Activated CD4-positive, alpha-beta memory T cell treated with anti-CD3 and anti-CD28 coated beads, Interleukin-2, amount 10 ng/mL, durations not matched to agents 7 days and 5 days (primary cell): Measurements from ENCODE around the gene SLC7A10. TPM values are rescaled to one million over a fixed set of nuclear protein-coding genes. Genes with fewer than 3 reads are reported as not detected.

Experiments used
- CTCF ChIA-PET: fragments of 350-600 bp; sonication (Branson Sonifier 250); formaldehyde crosslinking; loops from one replicate; lab custom pipeline; 2021; ENCODE audit warnings: antibody characterized with exemption, inconsistent platforms; lab: Charles Lee
- POLR2A ChIA-PET: fragments of 350-600 bp; sonication (Branson Sonifier 250); formaldehyde crosslinking; loops from one replicate; lab custom pipeline; 2021; ENCODE audit warnings: antibody characterized with exemption; lab: Charles Lee
- DNase-seq: peaks from one replicate; pipeline ENCODE4 v3.0.0-alpha.2; 2020
- H3K27ac Mint-ChIP-seq: one replicate; pipeline ENCODE4 v1.8.0; 2021; ENCODE audit warnings: mild to moderate bottlenecking, mixed read lengths
- H3K27me3 Mint-ChIP-seq: one replicate; pipeline ENCODE4 v1.8.0; 2021; ENCODE audit warnings: mixed read lengths
- H3K36me3 Mint-ChIP-seq: one replicate; pipeline ENCODE4 v1.8.0; 2021; ENCODE audit warnings: low read depth, mixed read lengths
- H3K4me1 Mint-ChIP-seq: one replicate; pipeline ENCODE4 v1.8.0; 2021; ENCODE audit warnings: mixed read lengths
- H3K4me3 Mint-ChIP-seq: one replicate; pipeline ENCODE4 v1.8.0; 2021; ENCODE audit warnings: mild to moderate bottlenecking, mixed read lengths
- H3K9me3 Mint-ChIP-seq: one replicate; pipeline ENCODE4 v1.8.0; 2021; ENCODE audit warnings: mixed read lengths
- total RNA-seq, 2 experiments: library from RNA; stranded (reverse); gene quantifications; one replicate each; pipeline ENCODE4 v1.2.3, GENCODE V29; 2021

SLC7A10 gene
- total RNA-seq, 2 experiments from 2014 or later, result not detected

DNA sequence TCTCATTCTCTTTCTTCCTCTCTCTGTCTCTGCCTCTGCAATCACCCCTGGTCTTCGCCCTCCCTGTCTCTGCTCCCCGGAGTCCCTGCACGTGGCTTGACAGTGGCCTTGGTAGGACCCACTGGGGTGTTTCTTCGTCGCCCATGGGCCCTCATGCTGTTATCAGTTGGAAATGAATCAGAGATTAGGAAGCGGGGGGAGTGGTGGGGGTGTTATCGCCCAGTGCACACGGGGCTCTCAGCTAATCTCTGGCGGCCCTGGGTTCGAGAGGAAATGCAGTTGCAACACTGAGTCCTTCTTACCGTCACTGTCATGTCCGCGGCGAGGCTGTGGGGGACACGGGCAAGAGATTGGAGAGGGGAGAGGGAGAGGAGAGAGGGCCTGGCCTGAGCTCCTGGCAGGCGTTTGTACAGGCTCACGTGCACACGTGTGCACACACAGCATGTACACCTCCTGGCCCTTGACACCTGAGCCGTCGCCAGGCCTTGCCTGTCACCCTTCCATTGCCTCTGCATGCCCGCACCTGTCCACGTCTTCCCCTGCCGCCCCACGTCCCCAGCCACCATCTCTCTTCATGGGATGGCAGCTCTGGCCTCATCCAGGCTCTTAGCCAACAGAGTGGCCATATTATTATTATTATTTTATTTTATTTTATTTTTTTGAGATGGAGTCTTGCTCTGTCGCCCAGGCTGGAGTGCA is 37.8 kb upstream of the SLC7A10 start:
- ChIA-PET CTCF (no interaction called here), POLR2A (no interaction called here)
- Mint-ChIP-seq H3K9me3 (no peaks in the 10 kb centered on the region), H3K4me3 (no peak overlapping the region), H3K36me3 (no peaks in the 10 kb centered on the region), H3K27me3 (peaks cover 9% of the 10 kb centered on the region), H3K4me1 (peaks cover 13% of the 10 kb centered on the region), H3K27ac (no peak overlapping the region)
- DNase-seq, result no peak

DNA sequence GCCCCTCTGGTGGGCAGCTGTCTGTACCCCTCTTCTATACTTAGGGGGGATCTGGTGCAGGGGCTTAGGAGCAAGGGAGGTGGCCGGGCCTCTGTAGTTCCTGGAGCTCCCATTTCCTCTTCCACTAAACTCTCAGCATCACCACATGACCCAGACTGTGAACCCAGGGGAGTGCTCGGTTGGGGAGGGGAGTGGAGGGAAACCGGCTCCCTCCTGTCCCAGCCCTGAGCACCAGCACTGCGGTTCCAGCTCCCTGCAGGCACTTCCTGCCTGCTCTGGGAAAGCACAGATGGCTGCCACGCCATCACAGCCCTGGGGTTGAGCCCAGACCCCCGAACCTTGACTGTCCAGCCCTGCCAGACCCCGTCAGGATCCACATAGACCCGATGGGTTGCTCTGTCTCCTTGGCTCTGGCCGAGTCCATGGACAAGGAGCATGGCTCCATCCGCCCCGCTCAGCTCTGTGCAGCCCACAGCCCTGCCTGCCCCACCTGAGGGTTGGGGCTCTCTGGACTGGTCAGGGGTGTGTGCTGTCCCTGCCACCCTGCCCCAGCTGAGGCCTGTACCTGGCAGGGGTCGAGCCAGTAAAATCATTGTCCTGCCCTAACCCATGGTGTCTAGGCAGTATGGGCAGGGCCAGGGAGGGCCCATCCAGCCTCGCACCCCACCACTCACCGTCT is 36.0 kb upstream of the SLC7A10 start:
- POLR2A ChIA-PET, result no interaction called here
- H3K4me1 Mint-ChIP-seq, result peaks cover 13% of the 10 kb centered on the region
- no peak overlapping the region for H3K27ac Mint-ChIP-seq
- H3K36me3 Mint-ChIP-seq, result no peaks in the 10 kb centered on the region
- CTCF ChIA-PET, result no interaction called here
- no peak for DNase-seq
- no peak overlapping the region for H3K4me3 Mint-ChIP-seq
- H3K9me3 Mint-ChIP-seq, result peaks cover 3% of the 10 kb centered on the region
- H3K27me3 Mint-ChIP-seq, result peaks cover 13% of the 10 kb centered on the region

- no peak overlapping the region for H3K4me3 Mint-ChIP-seq
- H3K27me3 Mint-ChIP-seq, result peaks cover 13% of the 10 kb centered on the region
- no peak for DNase-seq
- H3K36me3 Mint-ChIP-seq, result no peaks in the 10 kb centered on the region
- H3K4me1 Mint-ChIP-seq, result peaks cover 13% of the 10 kb centered on the region
- ChIA-PET POLR2A (no interaction called here), CTCF (no interaction called here)
- peaks cover 3% of the 10 kb centered on the region for H3K9me3 Mint-ChIP-seq
- no peak overlapping the region for H3K27ac Mint-ChIP-seq
These were observed 35.2 kb upstream of the SLC7A10 start for GRCh38 chr19:33260628-33261418.

DNA sequence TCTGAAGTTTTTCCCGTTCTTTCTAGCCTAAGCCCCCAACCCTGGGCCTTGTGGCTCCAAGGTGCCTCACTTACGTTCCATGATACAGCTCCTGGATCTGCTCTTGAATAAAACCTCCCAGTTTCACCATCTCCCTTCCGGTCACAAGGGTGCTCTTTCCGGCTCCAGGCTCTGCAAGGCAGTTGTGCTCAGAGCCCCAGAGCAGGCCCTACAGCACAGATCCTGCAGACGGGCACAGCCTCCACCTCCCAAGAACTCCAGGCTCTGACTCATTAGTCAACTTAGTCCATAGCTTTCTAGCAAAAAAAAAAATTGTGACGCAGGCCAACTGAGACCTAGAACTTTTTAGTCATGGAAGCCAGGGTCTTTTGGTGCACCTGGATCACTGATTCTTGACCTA is 33.9 kb upstream of the SLC7A10 start:
- Mint-ChIP-seq H3K36me3 (no peaks in the 10 kb centered on the region), H3K27ac (no peak overlapping the region), H3K4me3 (no peak overlapping the region), H3K4me1 (peaks cover 13% of the 10 kb centered on the region), H3K27me3 (peaks cover 13% of the 10 kb centered on the region), H3K9me3 (peaks cover 3% of the 10 kb centered on the region)
- ChIA-PET POLR2A (no interaction called here), CTCF (interaction anchor here (2.2 kb wide), 1 partner anchor 24 kb away, joined by 7 read pairs; no protein-coding TSS in a partner anchor)
- DNase-seq, result no peak

DNA sequence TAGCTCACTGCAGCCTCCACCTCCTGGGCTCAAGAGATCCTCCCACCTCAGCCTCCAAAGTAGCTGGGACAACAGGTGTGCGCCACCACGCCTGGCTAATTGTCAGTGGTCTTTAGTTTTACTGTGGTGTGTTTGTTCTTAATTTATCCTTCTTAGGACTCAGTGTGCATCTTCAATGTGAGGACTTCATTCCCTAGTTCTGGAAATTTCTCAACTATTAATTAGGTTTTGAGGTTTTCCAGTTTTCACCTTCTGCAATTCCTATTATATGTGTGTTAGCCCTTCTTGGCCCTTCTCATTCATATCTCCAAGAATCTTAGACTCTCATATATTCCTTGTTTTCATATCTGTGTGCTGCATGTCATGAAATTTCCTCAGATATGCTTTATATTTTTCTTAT is 32.2 kb upstream of the SLC7A10 start:
- DNase-seq, result no peak
- H3K4me3 Mint-ChIP-seq, result no peak overlapping the region
- peaks cover 13% of the 10 kb centered on the region for H3K4me1 Mint-ChIP-seq
- POLR2A ChIA-PET, result no interaction called here
- no peak overlapping the region for H3K27ac Mint-ChIP-seq
- peaks cover 3% of the 10 kb centered on the region for H3K9me3 Mint-ChIP-seq
- CTCF ChIA-PET, result interaction anchor here (1.4 to 2.2 kb wide), 2 partner anchors 22 to 520 kb away, joined by 3 to 7 read pairs; no protein-coding TSS in a partner anchor
- peaks cover 13% of the 10 kb centered on the region for H3K27me3 Mint-ChIP-seq
- H3K36me3 Mint-ChIP-seq, result no peaks in the 10 kb centered on the region

GRCh38 chr19:33256261-33256660 is 30.6 kb upstream of the SLC7A10 start:
- DNase-seq, result no peak
- no peak overlapping the region for H3K27ac Mint-ChIP-seq
- ChIA-PET CTCF (no interaction called here), POLR2A (no interaction called here)
- H3K4me3 Mint-ChIP-seq, result no peak overlapping the region
- peaks cover 6% of the 10 kb centered on the region for H3K4me1 Mint-ChIP-seq
- H3K27me3 Mint-ChIP-seq, result peaks cover 9% of the 10 kb centered on the region
- no peaks in the 10 kb centered on the region for H3K36me3 Mint-ChIP-seq
- peaks cover 3% of the 10 kb centered on the region for H3K9me3 Mint-ChIP-seq

- Mint-ChIP-seq H3K27me3 (peaks cover 9% of the 10 kb centered on the region), H3K4me1 (peaks cover 3% of the 10 kb centered on the region), H3K4me3 (no peak overlapping the region), H3K27ac (no peak overlapping the region), H3K36me3 (no peaks in the 10 kb centered on the region), H3K9me3 (peaks cover 3% of the 10 kb centered on the region)
- no peak for DNase-seq
- ChIA-PET CTCF (no interaction called here), POLR2A (no interaction called here)
These were observed 30.1 kb upstream of the SLC7A10 start for GRCh38 chr19:33255781-33256180.

GRCh38 chr19:33254245-33254824 is 28.7 kb upstream of the SLC7A10 start:
- ChIA-PET POLR2A (no interaction called here), CTCF (no interaction called here)
- Mint-ChIP-seq H3K4me3 (no peak overlapping the region), H3K4me1 (no peaks in the 10 kb centered on the region), H3K36me3 (no peaks in the 10 kb centered on the region), H3K27me3 (peaks cover 4% of the 10 kb centered on the region), H3K27ac (no peak overlapping the region), H3K9me3 (peaks cover 3% of the 10 kb centered on the region)
- no peak for DNase-seq

DNA sequence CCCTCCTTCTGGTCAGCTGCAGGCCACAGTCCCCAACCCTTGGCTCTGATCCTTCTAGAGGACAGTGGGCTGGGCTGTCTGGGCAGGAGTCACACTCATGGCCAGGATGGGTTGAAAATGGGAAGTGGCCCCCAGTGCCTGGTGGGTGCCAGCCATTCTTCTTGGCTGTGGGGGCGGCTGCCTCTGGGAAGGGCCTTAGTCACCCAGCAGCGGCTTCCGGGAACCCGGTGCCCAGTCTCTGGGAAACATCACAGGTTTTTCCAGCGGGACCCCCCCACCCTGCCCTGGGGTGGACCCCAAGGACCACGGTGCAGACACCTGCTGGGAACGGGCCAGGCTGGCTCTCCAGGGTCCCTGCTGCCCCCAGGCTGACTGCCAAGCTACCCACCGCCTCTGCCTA is 27.3 kb upstream of the SLC7A10 start:
- H3K36me3 Mint-ChIP-seq, result no peaks in the 10 kb centered on the region
- no peak overlapping the region for H3K4me3 Mint-ChIP-seq
- peaks cover 3% of the 10 kb centered on the region for H3K27me3 Mint-ChIP-seq
- no peaks in the 10 kb centered on the region for H3K4me1 Mint-ChIP-seq
- H3K27ac Mint-ChIP-seq, result no peak overlapping the region
- DNase-seq, result no peak
- peaks cover 2% of the 10 kb centered on the region for H3K9me3 Mint-ChIP-seq
- ChIA-PET CTCF (no interaction called here), POLR2A (no interaction called here)

GRCh38 chr19:33252418-33252962 is 26.8 kb upstream of the SLC7A10 start:
- CTCF ChIA-PET, result no interaction called here
- H3K4me1 Mint-ChIP-seq, result no peaks in the 10 kb centered on the region
- POLR2A ChIA-PET, result no interaction called here
- H3K27me3 Mint-ChIP-seq, result peaks cover 1% of the 10 kb centered on the region
- H3K9me3 Mint-ChIP-seq, result no peaks in the 10 kb centered on the region
- no peak overlapping the region for H3K27ac Mint-ChIP-seq
- H3K36me3 Mint-ChIP-seq, result no peaks in the 10 kb centered on the region
- no peak overlapping the region for H3K4me3 Mint-ChIP-seq
- no peak for DNase-seq

DNA sequence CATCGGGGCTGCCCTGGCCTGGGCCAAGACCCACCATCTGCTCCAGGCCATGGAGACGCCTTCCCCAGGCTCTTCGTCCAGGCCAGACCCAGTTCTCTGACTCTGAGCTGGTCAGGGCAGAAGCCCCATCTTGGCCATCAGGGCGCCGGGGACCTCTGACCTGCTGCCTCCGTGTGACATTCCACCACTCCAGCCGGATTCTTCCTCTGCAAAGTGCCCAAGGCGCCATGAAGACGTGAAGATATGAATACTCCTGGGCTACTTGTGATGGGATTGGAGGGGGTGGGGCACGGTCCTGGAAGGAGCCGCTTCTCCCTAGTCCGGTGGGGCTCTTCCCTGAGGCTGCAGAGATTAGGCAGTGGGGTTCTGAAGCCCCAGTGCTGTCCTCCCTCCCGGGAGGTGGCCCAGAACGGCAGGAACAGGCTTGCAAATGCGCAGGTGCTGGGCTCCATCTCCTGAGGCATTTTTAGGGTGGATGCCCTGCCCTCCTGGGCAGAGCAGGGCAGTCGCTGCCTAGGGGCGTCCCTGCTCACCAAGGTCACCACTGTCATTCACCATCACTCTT is 26.0 kb upstream of the SLC7A10 start:
- Mint-ChIP-seq H3K36me3 (no peaks in the 10 kb centered on the region), H3K27me3 (no peaks in the 10 kb centered on the region), H3K27ac (no peak overlapping the region), H3K4me1 (no peaks in the 10 kb centered on the region), H3K4me3 (no peak overlapping the region), H3K9me3 (no peaks in the 10 kb centered on the region)
- POLR2A ChIA-PET, result no interaction called here
- no peak for DNase-seq
- CTCF ChIA-PET, result no interaction called here

DNA sequence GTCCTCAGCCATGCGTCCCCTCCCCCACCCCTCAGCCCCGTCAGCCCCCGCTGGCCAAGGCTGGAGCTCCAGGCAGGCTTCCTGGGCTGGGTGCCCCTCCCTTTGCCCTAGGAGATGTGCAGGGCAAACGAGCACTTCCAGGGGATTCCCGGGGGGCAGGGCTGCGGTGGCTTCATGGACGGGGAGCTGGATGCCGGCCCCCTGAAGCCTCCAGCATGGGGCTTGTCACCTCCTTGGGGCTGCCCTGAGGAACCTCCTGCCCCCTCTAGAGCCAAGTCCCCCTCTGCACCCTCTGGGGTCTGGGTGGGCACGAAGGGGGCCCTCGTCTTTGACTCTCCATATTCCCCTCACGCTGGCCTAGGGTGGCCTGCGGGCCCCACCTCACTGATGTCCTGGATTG is 25.4 kb upstream of the SLC7A10 start:
- Mint-ChIP-seq H3K36me3 (no peaks in the 10 kb centered on the region), H3K4me1 (no peaks in the 10 kb centered on the region), H3K9me3 (peaks cover 3% of the 10 kb centered on the region), H3K4me3 (no peak overlapping the region), H3K27me3 (no peaks in the 10 kb centered on the region), H3K27ac (no peak overlapping the region)
- POLR2A ChIA-PET, result no interaction called here
- DNase-seq, result no peak
- CTCF ChIA-PET, result no interaction called here
